GM19043 (cell line): ENCODE results near the gene SLC46A1.

ENCODE experiments used
- ATAC-seq: cut with Tn5 transposase; IDR thresholded peaks from one replicate; pipeline ENCODE4 v1.9.1; 2021; ENCODE audit warnings: low read depth; ENCODE audit not compliant: unreplicated experiment

The SLC46A1 gene

DNA sequence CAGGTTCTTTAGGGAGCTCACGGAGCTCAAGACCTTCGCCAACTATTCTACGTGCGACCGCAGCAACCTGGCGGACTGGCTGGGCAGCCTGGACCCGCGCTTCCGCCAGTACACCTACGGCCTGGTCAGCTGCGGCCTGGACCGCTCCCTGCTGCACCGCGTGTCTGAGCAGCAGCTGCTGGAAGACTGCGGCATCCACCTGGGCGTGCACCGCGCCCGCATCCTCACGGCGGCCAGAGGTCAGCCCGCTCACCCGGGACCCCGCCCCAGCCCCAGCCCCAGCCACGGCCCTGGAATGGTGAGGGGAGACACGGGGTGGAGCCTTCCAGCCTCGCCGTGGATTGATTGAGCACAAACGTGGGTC lies 21.0 kb downstream of the SLC46A1 start:
- no peak for ATAC-seq

DNA sequence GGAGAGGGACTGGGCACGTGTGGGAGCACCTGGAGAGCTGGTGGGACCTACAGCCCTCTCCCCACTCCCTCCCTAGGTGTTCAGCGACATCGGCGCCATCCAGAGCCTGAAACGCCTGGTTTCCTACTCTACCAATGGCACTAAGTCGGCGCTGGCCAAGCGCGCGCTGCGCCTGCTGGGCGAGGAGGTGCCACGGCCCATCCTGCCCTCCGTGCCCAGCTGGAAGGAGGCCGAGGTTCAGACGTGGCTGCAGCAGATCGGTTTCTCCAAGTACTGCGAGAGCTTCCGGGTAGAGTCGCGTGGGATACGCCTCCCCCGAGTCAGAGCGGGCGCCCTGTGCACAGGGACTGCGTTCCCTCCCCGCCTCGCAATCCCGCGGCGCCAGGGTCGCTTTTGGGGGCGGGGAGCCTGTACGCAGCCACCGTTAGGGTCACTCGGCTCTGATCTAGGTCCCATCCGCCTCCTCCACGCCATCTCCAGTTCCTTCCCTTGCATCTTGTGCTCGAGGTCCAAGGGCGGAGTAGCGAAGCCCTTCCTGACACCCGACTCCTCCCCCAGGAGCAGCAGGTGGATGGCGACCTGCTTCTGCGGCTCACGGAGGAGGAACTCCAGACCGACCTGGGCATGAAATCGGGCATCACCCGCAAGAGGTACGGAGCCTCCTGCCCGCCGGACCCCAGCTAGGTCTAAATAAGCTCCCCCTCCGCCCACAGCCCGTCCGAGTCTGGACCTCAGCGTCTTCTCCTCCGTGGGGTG lies 21.6 kb downstream of the SLC46A1 start:
- ATAC-seq: peak; percentile 57

DNA sequence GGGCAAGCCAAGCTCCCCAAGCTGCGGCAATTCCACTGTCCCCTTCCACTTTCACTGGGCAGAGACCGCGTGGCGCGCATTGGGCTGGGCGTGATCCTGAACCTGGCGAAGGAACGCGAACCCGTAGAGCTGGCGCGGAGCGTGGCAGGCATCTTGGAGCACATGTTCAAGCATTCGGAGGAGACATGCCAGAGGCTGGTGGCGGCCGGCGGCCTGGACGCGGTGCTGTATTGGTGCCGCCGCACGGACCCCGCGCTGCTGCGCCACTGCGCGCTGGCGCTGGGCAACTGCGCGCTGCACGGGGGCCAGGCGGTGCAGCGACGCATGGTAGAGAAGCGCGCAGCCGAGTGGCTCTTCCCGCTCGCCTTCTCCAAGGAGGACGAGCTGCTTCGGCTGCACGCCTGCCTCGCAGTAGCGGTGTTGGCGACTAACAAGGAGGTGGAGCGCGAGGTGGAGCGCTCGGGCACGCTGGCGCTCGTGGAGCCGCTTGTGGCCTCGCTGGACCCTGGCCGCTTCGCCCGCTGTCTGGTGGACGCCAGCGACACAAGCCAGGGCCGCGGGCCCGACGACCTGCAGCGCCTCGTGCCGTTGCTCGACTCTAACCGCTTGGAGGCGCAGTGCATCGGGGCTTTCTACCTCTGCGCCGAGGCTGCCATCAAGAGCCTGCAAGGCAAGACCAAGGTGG lies 24.7 kb downstream of the SLC46A1 start:
- no peak for ATAC-seq

DNA sequence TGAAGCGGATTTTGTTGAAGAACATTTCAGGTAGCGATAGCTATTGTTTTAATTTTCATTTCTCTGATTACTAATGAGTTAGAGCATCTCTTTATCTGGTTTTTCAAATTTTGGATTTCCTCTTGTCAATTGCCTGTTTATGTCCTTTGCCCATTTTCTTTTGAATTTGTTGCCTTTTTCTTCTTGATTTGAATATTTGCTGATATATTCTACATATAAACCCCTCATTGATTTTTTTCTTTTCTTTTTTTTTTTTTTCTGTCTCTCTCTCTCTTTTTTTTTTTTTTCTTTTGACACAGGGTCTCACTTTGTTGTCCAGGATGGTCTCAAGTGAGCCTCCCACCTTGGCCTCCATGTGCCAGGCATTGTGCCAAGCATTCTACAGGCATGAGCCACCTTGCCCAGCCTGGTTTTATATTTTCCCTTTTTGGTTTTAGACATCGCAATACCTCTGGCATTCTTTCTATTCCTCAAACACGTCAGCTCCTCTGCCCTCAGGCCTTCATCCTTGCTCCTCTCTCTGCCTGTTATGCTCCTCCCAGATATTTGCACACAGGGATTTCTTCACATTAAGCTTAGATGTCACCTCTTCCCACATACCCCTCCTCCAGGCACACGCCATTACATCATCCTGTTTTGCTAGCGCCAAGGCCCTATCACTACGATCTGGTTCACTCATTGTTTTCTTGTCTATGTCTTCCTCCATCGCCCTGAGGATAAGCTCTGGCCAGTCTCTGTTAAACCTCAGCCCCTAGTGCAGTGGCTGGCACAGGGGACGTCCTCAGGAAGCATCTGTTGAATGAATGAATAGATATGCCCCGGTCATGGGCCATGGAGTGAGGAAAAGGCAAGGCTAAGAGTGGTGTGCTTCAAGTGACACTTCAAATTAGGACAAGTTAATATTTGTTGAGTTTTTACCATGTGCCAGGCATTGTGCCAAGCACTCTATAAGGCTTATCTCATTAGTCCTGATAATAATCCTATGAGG lies 25.9 kb downstream of the SLC46A1 start:
- no peak for ATAC-seq

DNA sequence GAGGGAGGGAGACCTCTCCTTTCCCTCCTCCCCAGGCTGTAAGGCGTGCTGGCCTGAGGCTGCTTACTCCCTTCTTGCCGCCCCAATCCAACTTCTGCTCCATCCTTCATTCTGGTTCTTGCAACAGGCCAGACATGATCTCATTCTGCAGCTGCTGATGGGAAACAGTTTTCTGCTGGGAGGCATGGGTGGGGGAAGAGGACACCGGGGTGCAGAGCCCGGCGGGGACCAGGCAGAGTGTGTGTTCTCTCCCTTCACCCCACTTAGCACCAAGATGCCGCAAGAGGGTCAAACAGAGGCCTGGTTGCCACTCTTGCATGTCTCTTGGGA lies 33.1 kb downstream of the SLC46A1 start:
- no peak for ATAC-seq

DNA sequence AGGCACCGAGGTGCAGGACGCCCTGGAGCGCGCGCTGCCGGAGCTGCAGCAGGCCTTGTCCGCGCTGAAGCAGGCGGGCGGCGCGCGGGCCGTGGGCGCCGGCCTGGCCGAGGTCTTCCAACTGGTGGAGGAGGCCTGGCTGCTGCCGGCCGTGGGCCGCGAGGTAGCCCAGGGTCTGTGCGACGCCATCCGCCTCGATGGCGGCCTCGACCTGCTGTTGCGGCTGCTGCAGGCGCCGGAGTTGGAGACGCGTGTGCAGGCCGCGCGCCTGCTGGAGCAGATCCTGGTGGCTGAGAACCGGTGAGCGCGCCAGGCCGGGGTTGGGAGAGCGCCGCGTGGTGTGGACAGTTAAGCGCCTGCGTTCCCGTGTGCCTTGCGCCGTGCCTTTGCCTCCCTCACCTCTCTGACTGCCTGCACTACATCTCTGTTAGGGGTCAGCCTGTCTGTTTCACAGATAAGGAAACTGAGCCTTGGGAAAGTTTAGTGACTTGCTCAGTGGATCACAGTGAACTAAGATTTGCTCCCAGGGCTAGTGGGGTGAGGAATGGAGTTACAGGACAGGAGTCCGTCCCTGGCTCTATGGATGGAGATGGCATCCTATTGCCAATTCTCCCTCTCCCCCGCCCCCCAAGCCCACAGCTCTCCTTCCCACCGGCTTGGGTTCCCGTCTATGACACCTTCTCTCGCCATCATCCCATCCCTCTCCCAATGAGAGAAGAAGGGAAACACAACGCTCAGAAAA lies 33.6 kb downstream of the SLC46A1 start:
- ATAC-seq: no peak

DNA sequence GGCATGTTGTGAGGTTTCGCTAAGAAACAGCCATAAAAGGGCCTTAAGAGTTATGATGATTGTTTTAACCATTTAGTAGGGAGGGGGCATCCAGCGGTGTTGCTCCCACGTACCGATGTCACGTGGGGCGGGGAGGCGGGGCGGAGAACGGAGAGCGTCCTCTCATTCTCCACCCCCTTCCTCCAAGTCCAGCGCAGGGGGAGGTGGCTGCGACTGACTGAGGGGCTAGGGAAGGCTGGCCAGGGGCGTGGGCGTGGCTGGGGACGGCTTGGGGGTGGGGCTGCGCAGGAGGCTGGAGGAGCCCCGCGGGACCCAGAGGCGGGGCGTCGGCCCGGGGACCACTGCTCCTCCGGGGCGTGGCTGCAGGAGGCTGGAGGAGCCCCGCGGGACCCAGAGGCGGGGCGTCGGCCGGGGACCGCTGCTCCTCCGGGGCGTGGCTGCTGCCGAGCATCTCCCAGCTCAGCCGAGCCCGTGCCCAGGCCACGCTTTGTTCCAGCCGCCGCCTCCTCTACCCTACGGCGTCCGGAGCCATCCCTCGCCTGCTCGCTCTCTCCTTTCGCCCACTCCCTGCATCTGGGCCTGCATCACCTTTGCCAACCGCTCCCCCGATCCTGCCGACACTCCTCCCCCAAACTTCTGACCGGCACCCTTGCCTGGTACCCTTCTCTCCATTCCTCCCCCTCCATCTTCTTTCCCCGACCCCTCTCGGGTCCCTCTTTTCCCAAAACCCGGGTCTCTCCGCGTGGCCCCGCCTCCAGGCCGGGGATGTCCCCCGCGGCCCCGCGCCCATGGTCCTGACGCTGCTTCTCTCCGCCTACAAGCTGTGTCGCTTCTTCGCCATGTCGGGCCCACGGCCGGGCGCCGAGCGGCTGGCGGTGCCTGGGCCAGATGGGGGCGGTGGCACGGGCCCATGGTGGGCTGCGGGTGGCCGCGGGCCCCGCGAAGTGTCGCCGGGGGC lies 34.5 kb downstream of the SLC46A1 start, which contains the start of gene SARM1:
Gene SARM1 (plus strand): TSS at position 450 of the 958 bp plus-strand sequence. CDS start 339 bp downstream, at position 789.
- peak; percentile 72 for ATAC-seq

DNA sequence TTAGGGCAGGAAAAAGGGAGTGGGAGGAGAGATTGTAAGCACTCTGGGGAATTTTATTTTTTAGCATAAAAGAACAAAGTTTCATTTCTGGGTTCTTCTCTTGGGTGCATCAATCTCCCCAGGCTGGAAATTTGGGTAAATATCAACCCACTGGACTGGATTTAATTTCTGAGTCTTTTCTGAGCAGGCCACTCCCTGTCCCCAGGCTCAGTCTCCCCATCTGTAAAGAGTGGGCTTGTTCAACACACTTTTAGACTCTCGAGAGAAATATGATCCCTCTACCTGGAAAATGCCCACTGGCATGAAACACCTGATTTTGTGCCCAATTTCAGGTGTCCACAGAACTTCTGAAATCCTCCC lies 35.3 kb downstream of the SLC46A1 start:
- ATAC-seq: no peak

DNA sequence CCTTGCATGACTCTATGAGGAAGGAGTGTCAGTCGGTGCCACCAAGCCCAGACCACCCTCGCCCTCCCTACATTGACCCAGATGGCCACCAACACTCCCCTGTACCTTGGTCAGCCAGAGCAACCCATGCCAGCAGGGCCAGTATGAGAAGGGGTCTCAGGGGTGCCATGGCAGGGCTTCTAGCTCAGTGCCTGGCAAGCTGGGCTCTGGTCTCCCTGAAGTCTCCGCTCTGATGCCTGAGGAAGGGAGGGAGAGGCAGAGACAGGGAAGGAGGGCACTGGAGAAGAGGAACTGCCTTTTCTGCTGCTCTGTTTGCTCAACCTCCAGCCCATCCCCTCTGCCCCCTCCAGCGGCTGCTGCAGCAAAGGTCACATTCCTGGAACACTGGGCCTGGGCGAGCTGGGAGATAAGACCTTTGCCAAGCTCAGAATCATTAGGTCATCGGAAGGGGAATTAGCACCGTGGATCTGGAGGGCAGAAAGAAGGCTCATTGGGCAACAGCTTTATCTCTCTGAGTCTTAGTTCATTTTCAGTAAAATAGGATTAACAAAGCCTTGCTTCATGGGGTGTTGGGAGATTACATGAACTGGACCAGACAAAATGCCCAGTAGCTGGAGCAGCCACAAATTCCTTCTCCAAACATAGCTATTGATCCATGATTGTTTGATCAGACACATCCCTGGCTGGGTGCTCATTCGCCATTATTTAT lies 35.8 kb downstream of the SLC46A1 start, which contains the start of gene VTN:
Gene VTN (minus strand): TSS at position 273 of the 709 bp plus-strand sequence. CDS start 104 bp downstream, at position 169.
- no peak for ATAC-seq

DNA sequence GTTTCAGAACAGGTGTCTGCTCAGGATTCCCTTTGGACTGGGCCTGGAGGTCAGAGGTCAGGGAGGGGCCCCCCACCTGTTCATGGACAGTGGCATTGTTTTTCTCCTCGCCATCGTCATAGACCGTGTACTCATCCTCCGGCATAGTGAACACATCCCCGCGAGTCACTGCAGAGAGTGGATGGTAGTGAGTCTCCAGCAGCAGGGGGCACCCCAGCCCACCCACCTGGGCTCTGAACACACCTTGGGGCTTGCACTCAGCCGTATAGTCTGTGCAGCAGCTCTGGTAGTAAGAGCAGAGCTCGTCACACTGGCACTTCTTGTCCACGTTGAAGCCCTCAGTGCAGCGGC lies 36.4 kb downstream of the SLC46A1 start:
- ATAC-seq: no peak

DNA sequence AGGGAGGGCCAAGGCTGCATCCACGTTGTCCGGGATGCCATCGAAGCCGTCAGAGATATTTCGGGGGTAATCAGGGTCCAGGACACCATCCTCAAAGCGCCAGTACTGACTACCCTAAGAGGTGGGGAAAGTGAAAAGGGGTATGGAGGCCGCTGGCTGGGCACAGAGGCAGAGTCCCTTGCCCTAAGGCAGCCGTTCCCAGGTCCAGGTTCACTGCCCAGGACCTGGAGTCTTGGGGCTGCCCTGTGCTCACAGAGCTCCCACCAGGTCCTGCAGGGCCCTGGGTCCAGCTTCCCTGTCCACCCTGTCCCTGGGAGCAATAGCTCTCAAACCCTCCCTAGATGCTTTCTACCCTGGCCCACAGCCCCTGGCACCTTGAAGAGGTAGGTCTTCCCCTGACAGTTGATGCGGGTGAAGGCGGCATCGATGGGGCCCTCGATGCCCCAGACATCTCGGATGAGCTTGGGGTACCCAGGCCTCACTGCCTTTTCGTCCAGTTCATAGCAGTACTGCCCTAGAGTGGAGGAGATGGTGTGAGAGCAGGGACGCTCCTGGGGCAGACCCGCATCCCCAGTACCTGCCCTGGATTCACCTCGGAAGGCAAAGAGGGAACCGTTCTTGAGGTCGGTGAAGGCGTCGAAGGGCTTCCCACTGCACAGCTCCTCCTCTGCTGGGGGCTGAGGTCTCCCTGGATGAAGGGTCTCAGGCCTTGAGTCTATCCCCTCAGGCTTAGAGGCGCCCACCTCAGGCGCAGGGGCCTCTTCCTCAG lies 36.9 kb downstream of the SLC46A1 start:
- no peak for ATAC-seq

DNA sequence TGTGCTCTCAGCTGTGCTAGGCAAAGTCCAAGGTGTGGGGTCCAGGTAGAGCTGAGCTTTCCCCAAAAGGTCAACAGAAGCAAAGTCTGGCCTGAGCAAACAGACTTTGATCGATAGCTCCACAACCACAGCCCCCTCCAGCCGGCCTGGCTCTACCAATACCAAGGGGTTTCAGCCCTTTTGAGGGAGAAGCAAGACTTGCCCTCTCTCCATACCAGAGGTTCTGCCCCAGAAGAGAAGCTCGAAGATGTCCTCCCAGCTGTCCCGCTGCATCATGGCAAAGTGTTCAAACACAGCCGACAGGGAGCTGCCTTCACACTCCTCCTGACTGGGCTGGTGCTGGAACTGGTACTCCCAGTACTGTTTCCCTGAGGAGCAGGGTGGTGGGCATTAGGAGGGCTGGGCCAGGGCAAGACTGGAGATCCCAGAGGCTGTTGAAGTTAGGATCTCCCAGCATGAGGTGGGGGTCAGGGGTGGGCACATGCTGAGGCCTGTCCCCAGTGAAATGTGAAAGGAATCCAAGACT lies 37.6 kb downstream of the SLC46A1 start:
- ATAC-seq: no peak

DNA sequence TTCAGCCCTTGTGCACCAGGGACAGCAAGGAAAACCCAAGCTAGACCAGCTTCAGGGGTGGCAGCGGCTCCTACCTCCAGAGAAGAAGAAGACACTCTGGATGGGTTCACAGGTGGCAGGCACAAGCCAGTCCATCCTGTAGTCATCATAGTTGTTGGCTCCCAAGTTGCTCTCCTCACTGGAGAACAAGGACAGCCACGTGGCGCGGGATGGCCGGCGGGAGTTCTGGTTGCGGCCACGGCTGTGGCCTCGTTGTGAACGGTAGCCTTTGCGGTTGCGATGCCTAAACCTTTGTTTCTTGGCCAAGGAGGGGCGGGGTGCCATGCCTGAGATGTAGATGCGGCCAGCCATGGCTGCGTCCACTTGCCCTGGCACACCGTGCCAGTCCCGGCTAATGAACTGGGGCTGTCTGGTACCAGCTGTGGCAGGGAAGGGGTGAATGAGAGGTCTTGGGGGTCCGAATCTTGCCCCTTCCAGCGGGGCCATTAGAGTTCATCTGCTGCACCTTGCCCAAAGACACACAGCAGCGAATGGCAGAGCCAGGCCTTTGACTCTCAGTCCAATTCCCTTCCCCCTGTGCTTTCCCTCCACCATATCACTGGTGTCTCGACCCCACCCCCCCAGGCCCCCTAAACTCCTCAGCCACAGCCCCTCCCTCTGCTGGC lies 38.2 kb downstream of the SLC46A1 start:
- no peak for ATAC-seq

DNA sequence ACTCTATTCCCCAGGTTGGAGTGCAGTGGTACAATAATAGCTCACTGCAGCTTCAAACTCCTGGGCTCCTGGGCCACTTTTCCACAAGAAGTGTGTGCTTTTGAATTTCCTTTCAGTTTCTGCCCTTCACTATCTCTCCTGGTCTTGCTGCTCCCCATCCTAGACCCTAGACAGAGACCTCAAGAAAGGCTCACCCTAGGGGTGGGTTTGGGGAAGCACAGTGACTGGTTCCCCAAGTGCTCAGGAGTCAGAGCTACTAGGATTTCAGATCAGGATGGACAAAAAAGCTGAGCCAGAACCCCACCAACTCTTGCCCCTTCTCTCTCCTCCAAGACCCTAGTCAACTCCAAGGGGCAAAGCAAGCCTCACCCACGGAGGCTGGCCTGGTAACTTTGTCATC lies 39.4 kb downstream of the SLC46A1 start:
- ATAC-seq: no peak

DNA sequence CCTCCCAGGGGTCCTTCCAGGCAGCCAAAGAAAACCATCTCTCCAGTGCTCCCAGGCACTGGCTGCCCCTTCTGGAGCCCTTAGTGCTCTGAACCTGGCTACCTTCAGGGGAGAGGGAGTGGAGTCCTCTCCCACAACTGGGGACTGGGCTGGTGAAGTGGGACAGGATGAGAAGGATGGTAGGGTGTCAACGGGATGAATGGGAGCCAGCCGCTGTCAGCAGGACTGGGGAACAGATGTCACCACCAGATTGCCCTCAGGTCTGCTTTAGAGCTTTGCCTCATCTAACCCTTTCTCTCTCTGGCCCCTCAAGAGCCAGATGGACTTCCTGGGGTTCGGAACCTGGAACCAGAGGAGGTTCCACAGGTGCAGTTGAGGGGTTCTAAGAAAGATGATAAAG lies 40.5 kb downstream of the SLC46A1 start:
- ATAC-seq: no peak

DNA sequence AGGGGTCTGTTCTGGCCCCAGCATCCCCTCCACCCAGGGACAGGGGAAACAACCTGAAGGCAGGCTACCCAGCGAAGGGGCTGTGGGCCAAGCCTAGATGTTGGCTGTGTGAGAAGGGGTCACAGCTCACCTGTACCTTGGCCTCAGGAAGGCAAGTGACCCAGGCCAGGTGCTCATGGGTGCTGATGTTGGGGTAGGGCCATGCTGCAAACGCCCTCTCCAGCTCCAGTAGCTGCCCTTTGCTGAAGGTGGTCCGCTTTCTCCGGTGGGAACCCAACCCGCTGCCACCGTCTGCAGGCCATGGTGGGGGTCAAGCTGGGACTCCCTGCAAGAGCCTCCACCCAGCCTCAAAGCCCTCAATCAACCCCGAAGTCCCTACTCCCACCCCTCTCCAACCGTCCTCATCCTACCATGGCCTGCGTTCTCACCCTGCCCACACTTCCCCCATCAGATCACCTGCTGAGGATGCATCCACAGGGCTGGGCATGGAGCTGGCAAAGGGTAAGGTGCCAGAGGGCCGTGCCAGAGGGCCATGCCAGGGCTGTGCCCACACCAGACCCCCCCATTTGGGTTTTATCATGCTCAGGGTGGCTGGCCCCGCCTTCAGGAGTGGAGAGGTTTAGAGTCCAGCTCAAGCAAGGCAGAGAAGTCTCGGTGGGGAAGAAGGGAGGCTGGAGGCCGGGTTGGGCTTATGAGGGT lies 41.2 kb downstream of the SLC46A1 start, which contains the start of gene SEBOX:
Gene SEBOX (minus strand): TSS at position 535 of the 699 bp plus-strand sequence. CDS start 48 bp downstream, at position 487.
- ATAC-seq: no peak
